Umbilical cord (tissue), 2 donors: ENCODE data around the gene RBFOX2. TPM values are rescaled to one million over a fixed set of nuclear protein-coding genes. Genes with fewer than 3 reads are reported as not detected.

Source experiments
- DNase-seq: peaks from one replicate; pipeline ENCODE4 v3.0.0-alpha.2; 2015; ENCODE audit warnings: low spot score
- total RNA-seq: library from RNA; depleted of rRNA; stranded (reverse); fragments of >200 nt; gene quantifications from one replicate; pipeline ENCODE4 v1.2.3, GENCODE V29; 2014; ENCODE audit warnings: low replicate concordance; ENCODE audit not compliant: insufficient read depth

RBFOX2 gene
- total RNA-seq, 1 donor from 2014 or later = 203 TPM

DNA sequence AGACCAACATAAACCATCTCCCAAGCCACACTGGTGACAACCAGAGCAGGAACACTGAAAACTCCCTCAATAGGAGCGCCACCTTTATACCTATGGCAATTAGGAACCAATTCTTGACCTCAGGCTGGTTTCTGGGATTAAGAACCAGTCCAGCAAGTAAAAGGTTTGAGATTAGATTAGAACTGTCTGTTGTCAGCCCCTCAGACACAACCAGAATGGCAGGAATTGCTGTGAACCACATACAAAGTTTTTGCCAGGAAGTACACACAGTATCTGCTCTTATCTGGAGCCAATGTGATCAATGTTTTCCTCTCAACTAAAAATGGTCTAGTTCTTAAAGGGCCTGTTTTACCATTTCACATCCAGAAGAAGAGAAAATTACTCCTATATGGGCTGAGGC, 55.2 kb downstream of the RBFOX2 start:
- no peak for DNase-seq

- no peak for DNase-seq
Observed at GRCh38 chr22:35972559-35972958, 56.1 kb downstream of the RBFOX2 start.

DNA sequence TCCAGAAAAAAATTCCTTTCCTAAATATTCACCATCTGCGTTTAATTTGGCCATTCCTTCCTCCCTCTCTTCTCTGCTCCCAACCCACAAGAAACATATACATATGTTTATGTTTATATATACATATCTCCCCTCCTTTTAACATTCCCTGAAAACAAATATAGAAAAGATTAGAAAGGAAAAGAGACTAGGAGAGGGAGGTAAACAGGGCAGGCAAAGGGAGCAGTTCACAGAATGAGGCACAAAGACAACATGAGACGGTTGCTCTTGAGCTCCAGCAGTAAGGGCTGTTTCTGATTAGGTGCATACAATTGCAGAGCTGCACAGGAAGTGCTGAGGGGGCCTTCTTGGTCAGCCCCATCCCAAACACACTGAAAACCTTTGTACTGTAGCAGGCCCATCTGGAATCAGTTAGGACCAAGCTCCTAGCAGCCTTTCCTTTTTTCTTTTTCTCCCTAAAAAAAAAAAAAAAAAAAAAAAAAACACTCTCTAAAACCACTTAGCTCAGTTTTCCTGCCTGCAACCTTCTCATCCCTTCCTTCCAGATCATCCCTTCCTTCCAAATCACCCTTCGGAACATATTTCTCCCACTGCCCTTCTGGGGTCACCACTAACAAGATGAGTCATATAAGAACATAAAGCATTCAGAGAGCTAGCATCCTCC, 57.0 kb downstream of the RBFOX2 start:
- peak; percentile 75 for DNase-seq

DNA sequence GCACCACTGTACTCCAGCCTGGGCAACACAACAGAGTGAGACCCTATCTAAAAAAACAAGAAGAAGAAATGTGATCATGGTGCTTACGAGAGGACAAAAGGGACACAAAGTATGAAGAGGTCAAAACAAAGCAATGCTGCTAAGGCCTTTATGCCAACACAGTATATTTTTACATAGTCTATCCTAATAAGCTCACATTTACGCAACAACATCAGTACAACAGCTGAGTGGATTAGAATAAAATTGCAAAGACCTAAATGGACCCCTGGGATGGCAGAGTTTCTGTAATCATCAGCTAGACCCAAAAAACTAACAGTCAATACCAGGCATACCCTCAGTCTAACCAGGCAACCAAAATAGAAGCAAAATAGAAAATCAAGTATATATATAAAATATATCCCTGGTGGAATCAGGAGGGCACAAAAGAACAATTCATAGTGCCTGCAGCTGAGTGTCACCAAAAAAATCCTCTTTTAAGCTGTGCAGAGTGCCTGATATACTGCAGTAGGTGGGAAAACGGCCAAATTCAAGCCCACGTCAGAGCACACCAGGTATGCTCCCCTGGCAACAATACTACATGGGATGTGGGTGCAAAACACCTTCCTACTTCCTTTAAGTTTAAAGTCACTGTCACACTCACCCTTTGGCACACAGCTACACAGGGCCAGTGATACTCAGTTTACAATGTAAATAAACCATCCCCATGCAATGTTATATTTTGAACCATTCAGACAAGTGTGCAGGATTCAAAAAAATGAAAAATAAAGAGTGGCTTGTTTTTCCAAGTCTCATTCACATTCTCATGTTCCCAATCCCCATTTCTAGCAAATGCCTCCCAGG, 57.8 kb downstream of the RBFOX2 start:
- DNase-seq = no peak

DNA sequence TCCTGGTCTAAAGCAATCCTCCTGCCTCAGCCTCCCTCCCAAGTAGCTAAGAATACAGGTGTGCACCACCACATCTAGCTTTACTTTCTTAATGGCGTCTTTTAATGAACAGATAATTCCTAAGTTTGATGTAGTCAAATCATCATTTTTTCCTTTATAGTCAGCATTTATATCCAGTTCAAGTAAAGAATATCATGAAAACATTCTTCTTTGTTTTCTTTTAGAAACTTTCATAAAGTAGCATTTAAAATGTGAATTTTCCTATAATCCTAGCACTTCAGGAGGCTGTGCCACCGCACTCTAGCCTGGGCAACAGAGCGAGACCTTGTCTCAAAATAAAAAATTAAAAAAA, 61.6 kb downstream of the RBFOX2 start:
- DNase-seq = no peak

DNA sequence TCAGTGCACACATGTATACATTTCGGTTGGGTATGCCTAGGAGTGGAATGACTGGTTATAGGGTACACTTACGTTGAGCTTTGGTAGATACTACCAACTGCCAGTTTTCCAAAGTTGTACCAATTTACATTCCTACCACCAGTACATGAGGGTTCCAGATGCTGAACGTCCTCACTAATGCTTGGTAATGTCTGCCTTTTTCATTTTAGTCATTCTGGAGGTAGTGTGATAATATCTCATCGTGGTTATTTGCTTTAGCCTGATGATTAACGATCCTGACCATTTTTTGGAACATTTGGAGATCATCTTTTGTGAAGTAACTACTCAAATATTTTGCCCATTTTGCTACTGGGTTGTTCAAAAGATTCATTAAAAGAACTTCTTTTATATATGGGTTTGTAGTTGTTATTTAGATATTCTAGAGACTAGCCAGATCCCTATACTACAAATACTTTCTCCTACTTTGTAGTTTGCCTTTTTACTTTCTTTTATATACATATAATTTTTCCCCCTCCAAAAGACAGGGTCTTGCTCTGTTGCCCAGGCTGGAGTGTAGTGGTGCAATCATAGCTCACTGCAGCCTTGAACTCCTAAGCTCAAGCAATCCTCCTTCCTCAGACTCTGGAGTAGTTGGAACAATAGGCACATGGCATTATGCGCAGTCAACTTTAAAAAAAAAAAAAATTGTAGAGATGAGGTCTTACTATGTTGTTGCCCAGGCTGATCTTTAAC, 62.1 kb downstream of the RBFOX2 start:
- DNase-seq = no peak

DNA sequence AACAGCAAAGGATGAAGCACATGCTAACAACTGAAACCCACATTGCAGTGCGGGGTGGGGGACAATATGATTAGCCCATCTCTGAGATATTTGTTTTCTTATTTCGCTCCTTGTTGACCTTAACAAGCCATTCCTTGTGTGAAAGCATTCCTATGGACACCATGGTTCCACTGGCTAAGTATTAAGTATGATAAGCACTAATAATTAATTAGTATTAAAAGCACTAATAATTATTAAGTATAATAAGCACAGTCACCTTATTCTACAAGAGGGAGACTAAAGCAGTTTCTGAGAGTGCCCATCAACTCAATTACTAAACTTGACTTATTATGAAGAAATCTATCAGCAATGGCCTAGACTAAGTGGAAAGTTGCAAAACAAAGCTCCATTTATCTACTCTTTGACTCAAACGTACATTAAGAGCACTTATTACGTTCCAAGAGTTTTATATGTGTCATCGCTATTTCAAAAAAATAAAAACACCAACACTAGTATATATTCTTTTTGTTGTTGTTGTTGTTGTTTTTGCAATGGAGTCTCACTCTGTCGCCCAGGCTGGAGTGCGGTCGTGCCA, 65.3 kb downstream of the RBFOX2 start:
- DNase-seq = no peak

GRCh38 chr22:35961480-35962295, 66.9 kb downstream of the RBFOX2 start:
- peak; percentile 83 for DNase-seq

GRCh38 chr22:35960854-35961253, 67.8 kb downstream of the RBFOX2 start:
- DNase-seq = peak; percentile 43

DNA sequence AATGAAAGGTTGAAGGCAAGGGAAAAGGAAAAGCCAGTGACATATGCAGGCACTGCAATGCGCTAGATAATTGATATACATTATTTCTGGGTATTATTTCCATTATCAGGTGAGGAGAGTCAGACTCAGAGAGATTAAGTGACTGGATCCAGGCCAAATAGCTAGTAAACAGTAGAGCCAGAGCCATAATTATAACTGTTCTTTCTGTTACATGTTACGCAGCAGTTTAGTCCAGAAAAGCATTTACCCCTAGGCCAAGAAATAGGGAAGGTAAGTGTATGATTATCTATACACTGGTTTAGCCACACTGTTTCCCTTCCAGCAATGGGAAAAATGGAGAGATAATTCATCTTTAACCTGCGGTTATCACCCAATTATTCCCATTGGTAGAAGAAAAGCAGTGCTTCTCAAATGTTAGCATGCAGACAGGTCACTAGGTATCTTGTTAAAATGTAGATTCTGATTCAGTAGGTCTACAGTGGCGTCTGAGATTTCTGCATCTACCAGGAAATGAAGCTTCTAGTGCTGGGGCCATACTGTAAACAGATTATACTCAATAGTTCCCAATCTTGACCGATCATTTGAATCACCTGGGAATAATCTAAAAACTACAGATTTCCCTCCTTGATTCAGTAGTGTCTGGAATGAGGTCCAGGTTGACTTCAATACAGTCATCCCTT, 69.4 kb downstream of the RBFOX2 start:
- no peak for DNase-seq

DNA sequence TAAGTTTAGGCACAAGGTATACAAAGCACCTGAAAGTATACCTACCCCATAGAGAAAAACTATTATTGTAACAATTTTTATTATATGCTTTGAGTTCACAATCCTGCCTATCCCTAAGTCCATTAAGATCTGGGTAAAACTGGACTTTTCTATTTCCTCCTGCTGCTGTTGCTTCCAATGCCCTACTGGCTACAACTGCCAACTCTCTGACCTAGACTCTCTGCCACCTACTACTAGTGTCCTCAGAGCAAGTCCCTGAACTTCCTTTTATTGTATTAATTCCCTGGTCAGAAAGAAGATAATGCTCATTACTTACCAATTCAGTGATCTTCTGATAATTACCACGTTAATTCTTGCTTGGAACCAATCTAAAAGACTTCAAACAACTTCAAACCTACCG, 70.3 kb downstream of the RBFOX2 start:
- no peak for DNase-seq

GRCh38 chr22:35957589-35957988, 71.0 kb downstream of the RBFOX2 start:
- no peak for DNase-seq

DNA sequence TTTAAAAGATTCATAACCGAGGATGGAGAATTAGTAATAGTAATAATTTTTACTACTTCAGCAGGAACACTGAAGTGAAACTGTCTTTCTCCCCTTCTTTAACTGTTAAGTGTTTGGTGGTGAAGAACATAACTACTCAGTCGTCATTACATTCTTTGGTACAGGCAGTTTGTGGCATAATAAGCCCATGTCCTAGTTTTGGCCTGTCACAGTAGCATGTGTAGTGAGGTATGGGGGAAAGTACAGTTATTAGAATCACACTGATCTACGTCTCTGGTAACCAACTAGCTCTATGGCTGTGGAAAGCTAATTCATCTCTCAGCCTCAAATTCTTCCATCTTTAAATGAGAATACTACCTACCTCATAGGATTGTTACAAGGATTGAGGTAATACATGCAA, 71.8 kb downstream of the RBFOX2 start:
- no peak for DNase-seq

DNA sequence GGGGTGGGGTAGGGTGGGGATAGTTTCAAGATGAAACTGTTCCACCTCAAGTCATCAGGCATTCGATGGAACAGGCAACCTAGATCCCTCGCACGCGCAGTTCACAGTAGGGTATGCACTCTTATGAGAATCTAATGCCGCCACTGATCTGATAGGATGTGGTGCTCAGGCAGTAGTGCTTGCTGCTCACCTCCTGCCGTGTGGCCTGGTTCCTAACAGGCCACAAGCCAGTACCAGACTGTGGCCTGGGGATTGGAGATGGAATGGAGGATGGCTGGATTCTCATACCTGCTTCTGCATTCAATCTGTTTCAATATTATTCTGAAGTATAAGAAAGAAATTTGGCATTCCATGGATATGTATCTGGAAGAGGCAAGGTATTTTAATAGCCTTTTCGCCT, 73.1 kb downstream of the RBFOX2 start:
- DNase-seq = no peak

GRCh38 chr22:35952576-35952975, 76.0 kb downstream of the RBFOX2 start:
- no peak for DNase-seq

GRCh38 chr22:35950262-35950661, 78.4 kb downstream of the RBFOX2 start:
- no peak for DNase-seq

GRCh38 chr22:35949243-35949642, 79.4 kb downstream of the RBFOX2 start:
- DNase-seq = no peak

- DNase-seq = no peak
Observed at GRCh38 chr22:35947794-35948425, 80.7 kb downstream of the RBFOX2 start.

DNA sequence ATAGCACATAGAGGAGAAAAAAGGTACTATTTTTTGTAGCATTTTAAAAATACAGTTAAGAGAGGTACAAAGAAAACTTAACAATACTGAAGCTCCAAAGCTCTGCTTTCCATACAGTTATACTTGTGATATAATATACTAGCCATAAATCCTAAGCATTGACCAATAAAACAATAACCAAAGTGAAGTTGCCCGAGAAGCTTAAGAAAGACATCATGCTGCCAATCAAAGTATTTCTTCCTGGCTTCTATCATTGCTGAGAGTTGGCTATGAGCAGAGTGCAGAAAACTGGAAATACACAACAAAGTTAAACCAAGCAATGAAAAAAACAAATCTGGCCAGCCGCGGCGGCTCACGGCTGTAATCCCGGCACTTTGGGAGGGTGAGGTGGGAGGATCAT, 84.2 kb downstream of the RBFOX2 start:
- no peak for DNase-seq

- DNase-seq = no peak
Observed at GRCh38 chr22:35940166-35940565, 88.5 kb downstream of the RBFOX2 start.
